BJ (cell line): ENCODE measurements around the gene NSD2. TPM values are rescaled to one million over a fixed set of nuclear protein-coding genes. Genes with fewer than 3 reads are reported as not detected.

Experiments used
- CTCF ChIA-PET: fragments of 350-600 bp; formaldehyde crosslinking; extraction: SDS; loops from one replicate; lab custom pipeline; 2021; ENCODE audit warnings: antibody characterized with exemption, inconsistent platforms; lab: Yijun Ruan, JAX
- POLR2A ChIA-PET: fragments of 300-600 bp; sonication (Branson Sonifier 250); formaldehyde crosslinking; extraction: SDS; loops from one replicate; lab custom pipeline; 2021; ENCODE audit warnings: antibody characterized with exemption; lab: Charles Lee
- DNase-seq: peaks from one replicate; pipeline ENCODE4 v3.0.0-alpha.2; 2011; ENCODE audit warnings: low read depth
- H3K27me3 ChIP-seq: 2 replicates; pipeline ENCODE4 v1.6.0; 2011; ENCODE audit warnings: low read length; ENCODE audit not compliant: control insufficient read depth, insufficient read depth
- H3K36me3 ChIP-seq: 2 replicates; pipeline ENCODE4 v1.5.1; 2011; ENCODE audit warnings: low read length; ENCODE audit not compliant: control insufficient read depth, insufficient read depth
- H3K4me3 ChIP-seq: 2 replicates; pipeline ENCODE4 v1.5.1; 2011; ENCODE audit warnings: low read depth, mild to moderate bottlenecking, control low read depth, low read length
- polyA plus RNA-seq: library from polyadenylated mRNA; depleted of rRNA; stranded (reverse); fragments of >200 nt; gene quantifications from 2 replicates; pipeline ENCODE4 v1.2.3, GENCODE V29; 2011
- TF ChIP-seq, protein P1 (sequence below): IDR thresholded peaks from 2 replicates; pipeline ENCODE4 v1.5.1; 2011; ENCODE audit warnings: low read depth, mild to moderate bottlenecking, control low read depth, inconsistent platforms, low read length, moderate library complexity; ENCODE audit not compliant: insufficient read depth

The NSD2 gene
- polyA plus RNA-seq, 1 experiment, result 22.3 TPM

- CTCF ChIA-PET, result interaction anchor here (0.7 to 1.1 kb wide), 2 partner anchors 55 to 199 kb away, joined by 3 to 4 read pairs; no protein-coding TSS in a partner anchor
- peaks cover 12% of the 10 kb centered on the region for H3K36me3 ChIP-seq
- no peaks in the 10 kb centered on the region for H3K27me3 ChIP-seq
- H3K4me3 ChIP-seq, result no peak overlapping the region
- POLR2A ChIA-PET, result no interaction called here
- TF ChIP-seq, protein P1, sequence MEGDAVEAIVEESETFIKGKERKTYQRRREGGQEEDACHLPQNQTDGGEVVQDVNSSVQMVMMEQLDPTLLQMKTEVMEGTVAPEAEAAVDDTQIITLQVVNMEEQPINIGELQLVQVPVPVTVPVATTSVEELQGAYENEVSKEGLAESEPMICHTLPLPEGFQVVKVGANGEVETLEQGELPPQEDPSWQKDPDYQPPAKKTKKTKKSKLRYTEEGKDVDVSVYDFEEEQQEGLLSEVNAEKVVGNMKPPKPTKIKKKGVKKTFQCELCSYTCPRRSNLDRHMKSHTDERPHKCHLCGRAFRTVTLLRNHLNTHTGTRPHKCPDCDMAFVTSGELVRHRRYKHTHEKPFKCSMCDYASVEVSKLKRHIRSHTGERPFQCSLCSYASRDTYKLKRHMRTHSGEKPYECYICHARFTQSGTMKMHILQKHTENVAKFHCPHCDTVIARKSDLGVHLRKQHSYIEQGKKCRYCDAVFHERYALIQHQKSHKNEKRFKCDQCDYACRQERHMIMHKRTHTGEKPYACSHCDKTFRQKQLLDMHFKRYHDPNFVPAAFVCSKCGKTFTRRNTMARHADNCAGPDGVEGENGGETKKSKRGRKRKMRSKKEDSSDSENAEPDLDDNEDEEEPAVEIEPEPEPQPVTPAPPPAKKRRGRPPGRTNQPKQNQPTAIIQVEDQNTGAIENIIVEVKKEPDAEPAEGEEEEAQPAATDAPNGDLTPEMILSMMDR, result no peak
- no peak for DNase-seq
These were observed 82.1 kb downstream of the NSD2 start for GRCh38 chr4:1953335-1953734.

- ChIA-PET POLR2A (no interaction called here), CTCF (interaction anchor here (1.0 to 2.1 kb wide), 2 partner anchors 9 to 57 kb away, joined by 4 to 5 read pairs; no protein-coding TSS in a partner anchor)
- no peaks in the 10 kb centered on the region for H3K27me3 ChIP-seq
- peaks cover 13% of the 10 kb centered on the region for H3K36me3 ChIP-seq
- TF ChIP-seq, protein P1, result no peak
- DNase-seq, result no peak
- no peak overlapping the region for H3K4me3 ChIP-seq
These were observed 85.4 kb downstream of the NSD2 start for GRCh38 chr4:1956631-1957030.

DNA sequence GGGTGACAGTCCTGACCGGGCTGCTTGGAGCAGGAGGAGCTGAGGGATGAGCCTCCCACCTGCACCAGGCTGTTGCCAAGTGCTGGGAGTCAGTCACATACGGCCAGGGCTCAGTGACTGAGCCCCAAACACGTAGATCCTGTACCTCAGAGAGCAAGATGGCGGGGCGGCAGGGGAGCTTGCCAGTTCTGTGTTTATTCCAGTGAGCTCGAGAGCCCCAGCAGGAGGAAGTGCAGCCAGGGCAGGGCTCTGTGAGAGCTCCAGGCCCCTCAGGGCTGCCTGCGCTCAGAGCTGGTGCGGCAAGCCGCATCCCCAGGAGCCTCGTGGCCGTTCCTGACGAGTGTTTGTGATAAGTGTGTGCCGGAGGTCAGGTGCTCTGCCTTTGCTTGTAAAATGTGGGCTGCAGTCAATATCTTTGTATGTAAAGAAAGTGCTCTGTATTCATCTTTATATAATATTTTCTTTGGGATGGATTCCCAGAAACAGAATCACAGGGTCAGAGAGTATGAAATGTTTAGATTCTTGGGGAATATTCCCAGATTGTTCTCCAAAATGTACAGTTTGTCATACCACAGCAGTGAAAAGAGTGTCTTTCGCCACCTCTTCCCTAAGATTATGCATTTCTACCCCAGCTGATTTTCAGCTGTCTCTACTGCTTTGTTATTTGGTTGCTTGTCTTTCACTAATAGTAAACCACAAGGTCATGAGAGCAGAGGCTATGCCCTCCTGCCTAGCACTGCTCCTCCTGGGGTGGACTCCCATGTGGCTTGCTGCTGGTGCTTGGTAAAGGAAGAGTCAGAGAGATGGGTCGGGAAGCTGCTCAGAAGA, 87.3 kb downstream of the NSD2 start:
- Histone ChIP-seq H3K36me3 (peaks cover 12% of the 10 kb centered on the region), H3K27me3 (no peaks in the 10 kb centered on the region), H3K4me3 (no peak overlapping the region)
- ChIA-PET POLR2A (no interaction called here), CTCF (interaction anchor here (2.1 kb wide), 1 partner anchor 59 kb away, joined by 5 read pairs; no protein-coding TSS in a partner anchor)
- no peak for DNase-seq
- TF ChIP-seq, protein P1, result no peak

- CTCF ChIA-PET, result interaction anchor here (0.6 kb wide), 1 partner anchor 49 kb away, joined by 3 read pairs; no protein-coding TSS in a partner anchor
- POLR2A ChIA-PET, result no interaction called here
- TF ChIP-seq, protein P1, result no peak
- H3K36me3 ChIP-seq, result peaks cover 12% of the 10 kb centered on the region
- H3K4me3 ChIP-seq, result no peak overlapping the region
- no peaks in the 10 kb centered on the region for H3K27me3 ChIP-seq
- DNase-seq, result no peak
These were observed 87.9 kb downstream of the NSD2 start for GRCh38 chr4:1959104-1959384.

DNA sequence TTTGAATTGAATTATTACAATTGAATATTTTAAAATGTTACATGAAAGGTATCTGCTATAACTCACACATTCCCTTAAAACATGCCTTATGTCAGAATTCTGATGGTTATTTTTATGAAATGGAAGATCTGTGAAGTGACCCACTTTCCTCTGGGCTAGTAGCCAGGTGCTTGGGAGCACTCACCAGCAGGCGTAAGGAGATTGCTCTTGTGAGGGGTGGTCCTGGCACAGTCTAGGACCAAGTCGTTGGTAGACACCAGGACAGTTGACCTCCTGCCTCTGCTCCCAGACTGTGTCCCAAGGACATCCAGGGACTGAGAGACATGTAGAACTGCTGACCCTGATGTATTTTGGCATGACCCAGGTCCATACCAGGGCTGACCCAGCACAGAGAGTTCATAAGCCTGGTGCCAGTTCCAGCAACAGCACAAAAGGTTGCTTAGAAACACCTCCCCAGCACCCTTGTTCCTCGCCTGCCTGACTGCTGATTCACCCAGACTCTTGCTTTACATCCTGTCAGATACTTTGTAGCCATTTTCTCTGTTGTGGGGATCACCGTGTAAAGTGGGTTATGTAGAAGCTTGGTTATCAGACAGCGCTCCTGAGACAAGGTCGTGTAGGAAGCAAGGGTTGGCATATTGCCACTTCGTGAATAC, 89.1 kb downstream of the NSD2 start:
- TF ChIP-seq, protein P1, result no peak
- Histone ChIP-seq H3K27me3 (no peaks in the 10 kb centered on the region), H3K36me3 (peaks cover 12% of the 10 kb centered on the region), H3K4me3 (no peak overlapping the region)
- CTCF ChIA-PET, result no interaction called here
- no peak for DNase-seq
- POLR2A ChIA-PET, result no interaction called here
